ENCODE data around the gene ARRDC1. TPM values are rescaled to one million over a fixed set of nuclear protein-coding genes. Genes with fewer than 3 reads are reported as not detected.
A peak's percentile ranks its signal among the peaks of the same experiment; 100 is the strongest.

Gene ARRDC1
- total RNA-seq, 1 donor = 15.0 TPM

DNA sequence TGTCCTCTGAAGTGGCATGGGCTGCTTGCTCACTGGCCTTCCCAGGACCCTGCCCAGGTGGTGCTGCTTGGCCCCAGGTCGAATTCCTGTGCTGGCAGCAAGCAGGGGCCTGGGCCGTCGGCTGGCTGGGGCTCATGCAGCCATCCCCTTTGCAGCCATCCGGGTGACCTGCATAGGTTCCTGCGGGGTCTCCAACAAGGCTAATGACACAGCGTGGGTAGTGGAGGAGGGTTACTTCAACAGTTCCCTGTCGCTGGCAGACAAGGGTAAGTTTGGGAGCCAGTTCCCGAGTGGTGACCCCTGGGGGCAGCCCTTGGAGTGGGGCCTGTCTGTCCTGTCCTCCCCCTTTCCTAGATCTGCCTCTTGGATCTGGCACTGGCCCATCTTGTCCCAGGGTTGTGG lies 7.3 kb downstream of the ARRDC1 start:
- TF ChIP-seq, protein P1, sequence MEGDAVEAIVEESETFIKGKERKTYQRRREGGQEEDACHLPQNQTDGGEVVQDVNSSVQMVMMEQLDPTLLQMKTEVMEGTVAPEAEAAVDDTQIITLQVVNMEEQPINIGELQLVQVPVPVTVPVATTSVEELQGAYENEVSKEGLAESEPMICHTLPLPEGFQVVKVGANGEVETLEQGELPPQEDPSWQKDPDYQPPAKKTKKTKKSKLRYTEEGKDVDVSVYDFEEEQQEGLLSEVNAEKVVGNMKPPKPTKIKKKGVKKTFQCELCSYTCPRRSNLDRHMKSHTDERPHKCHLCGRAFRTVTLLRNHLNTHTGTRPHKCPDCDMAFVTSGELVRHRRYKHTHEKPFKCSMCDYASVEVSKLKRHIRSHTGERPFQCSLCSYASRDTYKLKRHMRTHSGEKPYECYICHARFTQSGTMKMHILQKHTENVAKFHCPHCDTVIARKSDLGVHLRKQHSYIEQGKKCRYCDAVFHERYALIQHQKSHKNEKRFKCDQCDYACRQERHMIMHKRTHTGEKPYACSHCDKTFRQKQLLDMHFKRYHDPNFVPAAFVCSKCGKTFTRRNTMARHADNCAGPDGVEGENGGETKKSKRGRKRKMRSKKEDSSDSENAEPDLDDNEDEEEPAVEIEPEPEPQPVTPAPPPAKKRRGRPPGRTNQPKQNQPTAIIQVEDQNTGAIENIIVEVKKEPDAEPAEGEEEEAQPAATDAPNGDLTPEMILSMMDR (IDR thresholded peaks at IDR 0.05; ENCODE audit: insufficient read depth, low read length) = no peak
- DNase-seq (ENCODE audit: low read depth) = no peak
- H3K4me3 ChIP-seq (ENCODE audit: low read depth, low read length) = no peak overlapping the region

DNA sequence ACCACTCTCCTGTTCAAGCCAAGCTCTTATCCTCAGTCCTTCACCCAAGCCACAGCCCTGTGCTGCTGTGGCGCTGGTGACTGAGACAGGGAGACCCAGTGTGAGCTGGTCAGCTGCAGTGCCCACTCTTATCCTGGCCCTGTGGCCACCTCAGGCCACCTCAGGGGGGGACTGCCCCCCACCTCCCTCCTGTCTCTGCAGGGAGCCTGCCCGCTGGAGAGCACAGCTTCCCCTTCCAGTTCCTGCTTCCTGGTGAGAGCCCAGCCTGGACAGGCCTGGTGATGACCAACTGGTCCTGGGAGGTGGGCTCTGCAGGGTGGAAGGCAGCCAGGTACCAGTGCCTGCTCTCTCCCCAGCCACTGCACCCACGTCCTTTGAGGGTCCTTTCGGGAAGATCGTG lies 7.8 kb downstream of the ARRDC1 start:
- TF ChIP-seq, protein P1 (IDR thresholded peaks at IDR 0.05; ENCODE audit: insufficient read depth, low read length) = no peak
- no peak overlapping the region for H3K4me3 ChIP-seq (ENCODE audit: low read depth, low read length)
- no peak for DNase-seq (ENCODE audit: low read depth)

DNA sequence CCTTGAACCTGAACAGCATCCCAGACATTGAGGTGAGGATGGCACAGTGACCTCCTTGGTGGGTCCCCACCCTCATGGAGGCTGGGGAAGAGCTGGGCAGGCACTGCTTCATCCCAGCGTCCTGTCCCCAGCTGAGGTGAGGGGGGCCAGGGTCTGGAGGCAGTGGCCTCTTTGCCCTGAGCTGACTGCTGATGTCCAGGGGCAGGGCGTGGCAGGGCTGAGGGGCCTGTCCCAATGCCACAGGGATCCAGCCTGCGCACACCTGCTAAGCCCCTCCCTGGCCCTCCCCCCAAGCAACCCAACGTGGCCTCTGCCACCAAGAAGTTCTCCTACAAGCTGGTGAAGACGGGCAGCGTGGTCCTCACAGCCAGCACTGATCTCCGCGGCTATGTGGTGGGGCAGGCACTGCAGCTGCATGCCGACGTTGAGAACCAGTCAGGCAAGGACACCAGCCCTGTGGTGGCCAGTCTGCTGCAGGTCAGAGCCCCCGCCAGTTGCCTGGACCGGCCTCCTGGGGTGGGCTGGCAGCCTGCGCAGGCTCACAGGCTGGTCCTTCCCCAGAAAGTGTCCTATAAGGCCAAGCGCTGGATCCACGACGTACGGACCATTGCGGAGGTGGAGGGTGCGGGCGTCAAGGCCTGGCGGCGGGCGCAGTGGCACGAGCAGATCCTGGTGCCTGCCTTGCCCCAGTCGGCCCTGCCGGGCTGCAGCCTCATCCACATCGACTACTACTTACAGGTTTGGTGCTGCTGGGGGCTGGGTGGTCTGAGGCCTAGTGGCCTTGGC lies 8.4 kb downstream of the ARRDC1 start:
- TF ChIP-seq, protein P1 (IDR thresholded peaks at IDR 0.05; ENCODE audit: insufficient read depth, low read length) = no peak
- DNase-seq (ENCODE audit: low read depth) = no peak
- H3K4me3 ChIP-seq (ENCODE audit: low read depth, low read length) = no peak overlapping the region

DNA sequence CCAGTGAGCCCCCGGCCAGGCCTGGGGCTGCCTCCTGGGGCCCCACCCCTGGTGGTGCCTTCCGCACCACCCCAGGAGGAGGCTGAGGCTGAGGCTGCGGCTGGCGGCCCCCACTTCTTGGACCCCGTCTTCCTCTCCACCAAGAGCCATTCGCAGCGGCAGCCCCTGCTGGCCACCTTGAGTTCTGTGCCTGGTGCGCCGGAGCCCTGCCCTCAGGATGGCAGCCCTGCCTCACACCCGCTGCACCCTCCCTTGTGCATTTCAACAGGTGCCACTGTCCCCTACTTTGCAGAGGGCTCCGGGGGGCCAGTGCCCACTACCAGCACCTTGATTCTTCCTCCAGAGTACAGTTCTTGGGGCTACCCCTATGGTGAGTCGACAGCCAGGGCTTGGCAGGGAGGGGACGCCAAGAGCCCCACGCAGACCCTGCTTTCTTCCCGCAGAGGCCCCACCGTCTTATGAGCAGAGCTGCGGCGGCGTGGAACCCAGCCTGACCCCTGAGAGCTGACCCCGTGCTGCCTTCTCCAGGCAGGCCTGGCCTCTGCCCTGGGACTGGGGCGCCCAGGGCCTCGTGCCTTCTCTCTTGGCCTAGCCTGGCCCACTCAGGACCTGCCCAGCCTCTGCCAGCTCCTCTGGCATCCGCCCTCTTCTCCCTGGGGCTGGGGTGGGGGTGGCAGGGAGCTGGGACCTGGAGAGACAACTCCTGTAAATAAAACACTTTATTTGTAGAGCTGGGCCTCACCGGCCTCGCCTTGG lies 9.3 kb downstream of the ARRDC1 start:
- TF ChIP-seq, protein P1 (IDR thresholded peaks at IDR 0.05; ENCODE audit: insufficient read depth, low read length) = no peak
- DNase-seq (ENCODE audit: low read depth) = no peak
- H3K4me3 ChIP-seq (ENCODE audit: low read depth, low read length) = no peak overlapping the region

DNA sequence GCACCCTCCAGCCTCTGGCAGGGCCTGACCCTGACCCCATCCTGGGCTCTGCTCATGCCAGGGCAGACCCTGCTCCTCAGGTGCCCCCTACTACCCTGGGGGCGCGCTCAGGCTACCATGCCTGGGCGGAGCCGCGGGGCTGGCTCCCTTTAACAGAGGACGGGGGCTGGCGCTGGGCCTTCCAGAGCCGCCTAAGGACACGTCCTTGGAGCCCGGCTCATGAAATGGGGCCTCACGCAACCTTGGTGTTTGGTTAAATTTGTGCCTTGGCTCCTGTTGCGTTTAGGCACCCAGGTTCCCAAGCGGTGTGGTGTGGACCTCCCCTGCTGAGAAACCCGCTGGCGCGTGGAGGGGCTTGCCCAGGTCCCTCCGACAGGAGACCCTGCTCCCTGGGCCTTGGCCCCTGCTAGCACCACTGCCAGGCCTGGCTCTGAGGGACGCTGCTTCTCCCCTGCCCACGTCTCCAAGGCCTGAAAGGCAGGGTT lies 9.9 kb downstream of the ARRDC1 start:
- TF ChIP-seq, protein P1 (IDR thresholded peaks at IDR 0.05; ENCODE audit: insufficient read depth, low read length) = no peak
- DNase-seq (ENCODE audit: low read depth) = no peak
- no peak overlapping the region for H3K4me3 ChIP-seq (ENCODE audit: low read depth, low read length)

DNA sequence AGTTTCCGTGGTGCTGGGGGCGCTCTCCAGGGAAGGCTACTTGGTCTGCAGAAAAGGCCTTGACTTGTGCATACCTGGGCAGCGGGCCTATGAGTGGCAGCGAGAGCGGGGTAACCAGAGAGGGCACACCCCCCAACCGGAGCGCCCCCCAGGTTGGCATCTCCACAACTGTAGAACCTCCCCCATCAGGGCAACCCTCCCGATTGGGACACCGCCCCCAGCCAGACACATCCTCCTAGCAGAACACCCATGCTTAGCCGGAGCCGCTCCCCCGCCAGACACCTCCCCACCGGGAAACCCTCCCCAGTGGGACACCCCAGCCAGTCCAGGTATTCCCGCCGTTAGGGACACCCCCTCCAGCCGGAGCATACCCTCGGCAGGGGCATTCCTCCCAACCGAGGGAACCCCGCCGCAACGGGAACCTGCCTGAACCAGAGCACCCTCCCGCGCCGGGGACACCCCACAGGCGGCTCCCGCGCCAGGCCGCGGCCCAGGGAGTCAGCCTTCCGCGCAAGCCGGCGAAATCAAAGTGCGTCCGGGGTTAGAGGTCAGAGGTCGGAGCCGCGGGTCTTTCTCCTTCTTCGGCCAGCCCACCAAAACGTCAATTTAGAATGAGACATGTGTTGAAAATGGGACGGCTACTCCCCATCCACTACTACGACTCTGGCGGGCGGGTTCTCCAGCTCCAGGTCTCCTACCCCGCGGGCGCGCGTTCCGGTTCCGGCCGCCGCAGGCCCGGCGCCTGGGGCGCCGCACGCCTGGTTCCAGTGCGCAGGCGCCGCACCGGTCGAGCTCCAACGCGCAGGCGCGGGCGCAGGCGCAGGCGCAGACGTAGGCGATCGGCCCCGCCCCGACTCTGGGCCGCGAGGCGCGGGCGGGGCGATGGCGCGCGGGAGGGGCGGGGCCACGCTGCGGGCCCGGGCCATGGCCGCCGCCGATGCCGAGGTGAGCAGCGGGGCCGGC lies 12.9 kb downstream of the ARRDC1 start, which contains the start of gene EHMT1:
TSS of gene EHMT1 (plus strand) at position 901 of the 963 bp plus-strand sequence. CDS start at position 925, 24 bp downstream.
- TF ChIP-seq, protein P1 (IDR thresholded peaks at IDR 0.05; ENCODE audit: insufficient read depth, low read length) = no peak
- peak; percentile 76 for DNase-seq (ENCODE audit: low read depth)
- peak within 1 kb of the TSS; percentile 90 for H3K4me3 ChIP-seq (ENCODE audit: low read depth, low read length)

All from fibroblast of the aortic adventitia (primary cell).